Stimulated activated CD8-positive, alpha-beta memory T cell treated with anti-CD3 and anti-CD28 coated beads, Interleukin-12 subunit alpha, Interleukin-12 subunit beta, amount 100 ng/mL, for 24 hours (primary cell): Measurements from ENCODE around the gene CLDN19.
A peak's percentile ranks its signal among the peaks of the same experiment; 100 is the strongest.

Experiments used
- DNase-seq: peaks from one replicate; pipeline ENCODE4 v3.0.0-alpha.2; 2020; ENCODE audit errors: extremely low read depth

The CLDN19 gene, protein sequence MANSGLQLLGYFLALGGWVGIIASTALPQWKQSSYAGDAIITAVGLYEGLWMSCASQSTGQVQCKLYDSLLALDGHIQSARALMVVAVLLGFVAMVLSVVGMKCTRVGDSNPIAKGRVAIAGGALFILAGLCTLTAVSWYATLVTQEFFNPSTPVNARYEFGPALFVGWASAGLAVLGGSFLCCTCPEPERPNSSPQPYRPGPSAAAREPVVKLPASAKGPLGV

DNA sequence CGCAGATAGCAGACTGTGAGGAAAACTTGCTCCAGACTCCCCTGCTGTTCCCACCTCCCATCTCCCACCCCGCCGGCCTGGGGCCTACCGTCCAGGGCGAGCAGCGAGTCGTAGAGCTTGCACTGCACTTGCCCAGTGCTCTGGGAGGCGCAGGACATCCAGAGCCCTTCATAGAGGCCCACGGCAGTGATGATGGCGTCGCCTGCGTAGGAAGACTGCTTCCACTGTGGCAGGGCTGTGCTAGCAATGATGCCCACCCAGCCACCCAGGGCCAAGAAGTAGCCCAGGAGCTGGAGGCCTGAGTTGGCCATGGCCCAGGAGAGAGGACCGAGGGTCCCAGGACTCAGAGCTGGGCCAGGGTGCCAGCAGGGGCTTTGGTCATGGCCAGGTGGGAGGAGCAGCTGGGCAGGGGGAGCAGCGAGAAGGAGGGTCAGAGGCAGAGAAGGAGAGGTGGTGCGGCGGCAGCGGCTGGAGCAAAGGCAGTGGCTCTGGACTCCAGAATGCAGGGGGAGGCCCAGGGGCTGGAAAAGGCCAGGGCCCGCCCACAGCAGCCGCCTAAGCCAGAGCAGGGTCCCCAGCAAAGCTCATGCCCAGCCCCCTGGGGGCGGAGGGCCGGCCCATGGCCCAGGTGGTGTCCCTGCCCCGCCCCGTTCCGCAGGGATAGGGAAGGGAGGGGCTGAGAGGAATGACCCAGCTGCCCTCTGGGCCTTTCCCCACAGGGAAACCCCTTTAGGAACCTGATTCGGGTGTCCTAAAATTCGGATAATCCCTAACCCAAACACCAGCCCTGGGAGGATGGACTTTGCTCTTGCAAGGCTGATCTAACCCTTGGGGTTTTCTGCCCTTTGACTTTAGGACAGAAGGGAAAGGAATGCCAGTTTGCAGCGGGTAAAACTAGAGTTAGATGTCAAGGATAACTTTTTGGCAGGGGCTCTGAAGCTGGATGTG, at the start of gene CLDN19:
Gene CLDN19, minus strand, starts transcription at position 484 of the 948 bp plus-strand sequence. Its CDS starts 173 bp downstream, at position 311.
- DNase-seq, result no peak

DNA sequence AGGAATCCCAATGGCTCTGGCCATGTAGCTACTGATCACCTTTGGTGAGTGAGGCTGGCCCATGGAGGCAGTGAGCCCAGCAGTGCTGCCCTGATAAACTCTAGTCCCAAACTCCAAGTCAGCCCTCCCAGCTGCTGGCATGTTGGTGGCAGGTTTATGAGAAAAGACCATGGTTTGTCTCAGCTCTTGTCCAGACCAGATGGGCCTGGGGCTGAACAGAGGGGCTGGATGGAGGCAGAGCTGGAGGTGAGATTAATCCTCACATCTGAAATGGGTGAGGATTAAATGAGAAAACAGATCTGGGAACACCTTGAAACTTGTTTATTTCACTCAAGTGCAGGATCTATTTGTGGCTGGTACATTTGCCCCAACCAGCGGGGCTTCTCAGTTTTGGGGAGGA, 48.0 kb upstream of the CLDN19 start:
- DNase-seq, result no peak

DNA sequence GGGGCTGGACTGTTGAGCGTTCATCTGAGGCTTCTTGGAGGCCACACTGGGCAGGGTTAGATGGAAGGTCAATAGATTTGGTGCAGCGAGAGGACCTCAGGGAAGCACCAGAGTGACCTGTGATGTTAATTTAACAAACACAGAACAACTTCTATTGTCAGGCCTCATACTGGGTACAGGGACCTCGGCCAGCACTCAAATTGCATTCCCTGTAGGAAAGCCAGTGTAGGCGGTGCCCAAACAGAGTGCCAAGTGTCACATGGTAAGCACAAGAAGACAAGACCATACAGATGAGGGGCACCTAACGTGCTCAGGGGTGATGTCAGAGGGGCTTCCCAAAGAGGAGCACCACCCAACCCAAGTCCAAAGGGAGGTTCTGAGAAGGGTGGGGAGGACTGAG, 46.1 kb upstream of the CLDN19 start:
- no peak for DNase-seq

DNA sequence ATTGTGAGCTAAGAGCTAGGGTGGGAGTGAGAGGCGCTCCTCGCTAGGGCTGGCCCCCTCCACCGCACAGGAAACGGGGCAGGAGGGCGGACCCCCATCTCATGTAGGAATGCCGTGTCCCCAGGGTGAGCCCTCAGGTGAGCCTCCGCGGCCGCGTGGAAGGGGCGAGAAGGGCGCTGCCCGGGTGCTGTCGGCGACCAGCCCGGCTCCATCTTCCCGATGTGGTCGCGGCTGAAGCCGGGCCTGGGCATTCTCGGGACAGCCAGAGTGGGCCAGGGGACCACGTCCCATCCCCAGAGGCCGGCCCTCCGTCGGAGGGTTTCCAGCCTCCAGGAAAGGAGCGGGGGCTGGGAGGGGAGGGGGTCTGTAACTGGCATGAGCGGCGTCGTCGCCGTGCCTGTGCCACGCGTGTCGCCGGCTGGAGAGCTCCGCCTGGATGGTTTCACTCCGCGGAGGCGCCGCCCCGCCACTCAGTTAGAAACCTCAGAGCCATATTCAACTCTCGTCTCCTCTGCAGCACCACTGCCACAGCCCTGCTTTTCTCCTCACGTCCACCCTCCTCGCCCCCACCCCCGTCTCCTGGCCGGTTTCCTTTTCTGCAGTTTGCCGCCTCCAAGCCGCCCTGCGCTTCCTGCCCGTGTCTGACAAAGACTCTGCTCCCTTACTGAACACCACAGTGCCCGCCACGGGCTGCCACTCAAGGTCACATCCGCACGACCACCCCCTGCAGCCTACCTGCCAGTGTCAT, 45.1 kb upstream of the CLDN19 start, which contains the start of gene TMEM269:
Gene TMEM269, plus strand, starts transcription at position 46 of the 748 bp plus-strand sequence. CDS start 4,903 bp downstream, outside the sequence.
- no peak for DNase-seq

DNA sequence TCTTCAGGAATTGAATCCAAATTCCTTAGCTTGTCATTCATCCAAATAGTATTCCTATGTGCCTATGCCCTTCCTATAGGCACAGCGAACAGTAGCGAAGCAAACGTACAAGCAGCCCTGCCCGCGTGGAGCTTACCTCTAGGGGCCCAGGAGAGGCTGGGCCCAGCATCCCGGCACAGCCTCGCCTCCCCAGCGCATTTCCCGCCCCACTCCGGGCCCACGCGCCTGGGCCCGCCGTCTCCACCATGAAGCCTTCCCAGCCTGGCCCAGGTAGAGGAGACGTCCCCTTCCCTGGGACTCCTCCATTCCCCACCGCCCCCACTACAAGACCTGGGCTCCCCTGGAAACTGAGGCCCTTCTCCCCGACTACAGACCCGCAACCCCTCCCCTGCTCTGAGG, 44.5 kb upstream of the CLDN19 start:
- no peak for DNase-seq

DNA sequence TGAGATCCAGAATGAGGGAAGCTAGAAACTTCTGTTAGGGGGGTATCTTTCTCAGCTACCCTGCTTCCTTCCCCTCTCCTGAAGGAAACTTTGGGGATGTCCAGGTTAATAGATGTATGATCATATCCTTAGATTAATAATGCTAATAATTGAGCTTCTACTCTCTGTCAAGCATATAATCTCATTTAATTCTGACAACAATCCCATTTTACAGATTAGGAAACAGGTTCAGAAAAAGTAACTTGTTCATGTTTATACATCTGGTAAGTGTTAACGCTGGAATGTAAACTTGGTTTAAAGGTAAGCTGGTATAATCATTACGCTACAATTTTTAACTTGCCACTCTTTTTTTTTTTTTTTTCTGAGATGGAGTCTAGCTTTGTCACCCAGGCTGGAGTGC, 43.1 kb upstream of the CLDN19 start:
- no peak for DNase-seq

DNA sequence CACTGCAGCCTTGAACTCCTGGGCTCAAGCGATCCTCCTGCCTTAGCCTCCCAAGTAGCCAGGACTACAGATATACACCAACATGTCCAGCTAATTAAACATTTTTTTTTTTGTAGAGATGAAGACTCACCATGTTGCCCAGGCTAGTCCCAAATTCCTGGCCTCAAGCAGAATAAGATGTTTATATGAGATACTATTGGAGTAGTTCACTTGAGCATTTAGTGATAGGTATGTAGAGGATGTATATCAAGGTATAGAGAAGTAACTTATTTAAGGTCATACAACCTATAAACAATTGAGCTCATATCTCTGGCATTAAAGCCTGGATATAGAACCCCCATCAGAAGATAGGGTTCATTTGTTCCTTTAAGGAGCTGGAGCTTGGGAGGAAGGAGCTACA, 40.1 kb upstream of the CLDN19 start:
- no peak for DNase-seq

DNA sequence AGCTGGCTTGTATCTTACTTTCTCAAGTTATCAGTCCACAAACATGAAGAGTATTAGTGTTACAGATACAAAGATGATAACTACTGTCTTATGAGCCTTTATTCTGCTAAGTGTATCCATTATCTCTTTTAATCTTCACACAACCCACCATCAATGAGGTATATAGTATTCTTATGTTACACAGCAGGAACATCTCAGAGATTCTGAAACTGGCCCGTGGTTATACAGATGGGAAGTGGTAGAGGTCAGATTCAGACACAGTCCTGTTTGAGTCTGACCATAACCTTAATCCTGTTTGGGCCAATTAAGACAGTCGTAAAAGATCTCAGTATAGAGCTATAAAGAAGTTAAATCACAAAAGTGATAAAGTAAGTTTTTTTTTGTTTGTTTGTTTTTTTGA, 39.7 kb upstream of the CLDN19 start:
- DNase-seq, result no peak

DNA sequence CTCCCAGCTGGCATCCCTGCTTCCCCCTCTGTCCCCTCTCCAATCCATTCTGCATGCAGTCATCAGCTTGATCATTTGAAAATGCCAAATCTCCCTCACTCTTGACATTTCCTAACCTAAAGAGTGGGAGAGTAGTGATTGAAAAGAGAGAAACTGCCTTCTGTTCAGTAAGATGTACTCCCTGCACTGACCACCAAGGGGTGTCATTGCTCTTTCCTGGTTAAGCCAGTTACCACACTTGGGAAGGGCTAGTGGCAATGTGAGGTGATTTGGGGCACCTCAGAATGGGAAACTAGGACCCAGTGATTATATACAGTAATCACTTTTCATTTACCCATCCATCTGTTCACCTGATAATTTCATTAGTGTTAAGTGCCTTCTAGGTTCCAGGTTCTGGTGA, 37.8 kb upstream of the CLDN19 start:
- DNase-seq, result no peak

DNA sequence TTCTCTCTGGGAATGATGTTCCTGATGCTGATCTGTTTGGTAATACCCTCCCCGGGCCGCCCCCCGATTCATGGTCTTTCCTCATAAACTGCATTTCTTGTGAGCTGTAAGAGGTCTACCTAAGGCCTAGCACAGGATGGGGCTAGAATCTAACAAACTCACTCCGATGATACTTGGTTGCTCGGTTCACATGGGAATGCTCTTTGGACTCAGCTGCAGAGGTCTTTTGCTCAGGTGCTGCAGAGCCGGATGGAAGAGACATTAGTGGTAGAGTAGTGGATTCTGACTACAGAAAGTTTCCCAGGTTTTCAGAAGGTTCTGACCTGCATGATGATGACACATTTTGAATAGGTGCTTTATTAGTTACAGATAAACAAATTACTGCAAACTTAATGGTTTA, 36.5 kb upstream of the CLDN19 start:
- DNase-seq, result no peak

DNA sequence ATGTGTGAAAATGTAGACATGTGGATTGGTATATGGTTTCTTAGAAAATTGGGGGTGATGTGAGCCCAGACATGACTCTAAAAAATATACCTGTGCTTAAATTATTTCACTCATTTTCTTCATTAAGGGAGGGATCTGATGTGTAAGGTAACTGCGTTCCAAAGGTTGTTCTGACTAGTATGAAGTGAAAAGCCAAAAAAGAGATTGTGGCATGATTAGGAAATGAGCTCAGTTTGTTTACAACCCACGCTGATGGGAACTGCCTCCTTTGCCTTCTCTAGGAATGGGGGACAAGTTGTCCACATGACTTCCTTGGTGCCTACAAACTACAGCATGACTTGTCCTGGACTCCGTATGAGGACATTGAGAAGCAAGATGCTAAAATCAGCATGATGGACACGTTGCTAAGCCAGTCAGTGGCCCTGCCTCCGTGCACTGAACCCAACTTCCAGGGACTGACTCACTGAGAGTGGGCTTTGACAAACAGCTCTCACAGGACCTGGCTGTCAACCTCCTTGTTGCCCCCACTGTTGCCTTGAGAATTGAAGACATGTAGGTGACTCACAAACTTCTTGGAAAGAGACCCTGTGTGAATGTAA, 35.0 kb upstream of the CLDN19 start:
- DNase-seq, result no peak

DNA sequence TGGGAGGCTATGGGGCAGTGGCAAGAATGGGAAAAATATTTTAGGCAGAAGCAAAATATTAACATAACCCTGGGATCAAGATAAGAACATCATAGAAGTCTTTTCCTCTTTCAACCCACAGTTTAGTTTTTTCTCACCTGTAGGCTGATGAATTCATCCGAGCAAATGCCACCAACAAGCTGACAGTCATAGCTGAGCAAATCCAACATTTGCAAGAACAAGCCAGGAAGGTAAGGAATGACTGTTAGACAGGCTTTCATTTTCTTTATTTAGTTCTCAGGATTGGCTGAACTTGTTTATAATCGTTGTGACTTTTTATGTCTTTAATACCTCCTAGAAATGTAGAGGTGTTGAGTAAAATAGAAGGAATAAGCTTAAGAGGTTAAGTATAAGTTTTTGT, 33.4 kb upstream of the CLDN19 start:
- DNase-seq, result no peak

DNA sequence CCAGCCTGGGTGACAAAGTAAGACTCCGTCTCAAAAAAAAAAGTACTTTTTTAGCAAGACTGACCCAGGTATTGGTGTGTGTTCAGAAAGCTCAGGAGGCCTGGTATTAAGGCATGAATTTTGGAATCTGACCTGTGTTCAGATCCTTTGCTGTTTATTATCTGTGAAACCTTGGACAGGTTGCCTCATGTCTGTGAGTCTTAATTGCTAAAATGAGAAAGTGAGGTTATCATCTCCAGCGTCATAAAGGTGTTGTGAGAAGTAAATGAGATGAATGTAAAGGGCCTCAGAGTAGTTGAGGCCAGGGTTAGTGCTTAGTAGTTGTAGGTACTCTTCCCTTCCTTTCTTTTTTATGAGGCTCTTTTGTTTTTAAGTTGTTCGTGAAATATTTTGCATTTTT, 29.8 kb upstream of the CLDN19 start:
- no peak for DNase-seq

DNA sequence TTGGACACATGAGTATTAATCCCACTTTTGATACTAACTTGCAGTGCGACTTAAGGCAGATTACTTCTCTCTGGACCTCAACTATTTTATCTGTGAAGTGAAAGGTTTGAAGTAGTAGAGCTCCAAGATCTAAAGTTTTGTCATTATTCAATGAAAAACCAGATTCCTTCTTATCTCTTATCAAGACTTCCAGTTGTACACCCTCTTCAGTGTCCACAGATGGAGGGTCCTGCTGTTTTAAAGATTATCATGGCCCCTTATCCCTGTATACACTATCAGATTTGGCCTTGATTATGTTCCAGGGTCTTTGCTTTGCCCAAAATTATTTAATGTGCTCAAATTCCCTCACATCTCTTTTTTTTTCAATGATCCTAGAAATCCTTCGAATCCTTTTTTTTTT, 28.1 kb upstream of the CLDN19 start:
- no peak for DNase-seq

DNA sequence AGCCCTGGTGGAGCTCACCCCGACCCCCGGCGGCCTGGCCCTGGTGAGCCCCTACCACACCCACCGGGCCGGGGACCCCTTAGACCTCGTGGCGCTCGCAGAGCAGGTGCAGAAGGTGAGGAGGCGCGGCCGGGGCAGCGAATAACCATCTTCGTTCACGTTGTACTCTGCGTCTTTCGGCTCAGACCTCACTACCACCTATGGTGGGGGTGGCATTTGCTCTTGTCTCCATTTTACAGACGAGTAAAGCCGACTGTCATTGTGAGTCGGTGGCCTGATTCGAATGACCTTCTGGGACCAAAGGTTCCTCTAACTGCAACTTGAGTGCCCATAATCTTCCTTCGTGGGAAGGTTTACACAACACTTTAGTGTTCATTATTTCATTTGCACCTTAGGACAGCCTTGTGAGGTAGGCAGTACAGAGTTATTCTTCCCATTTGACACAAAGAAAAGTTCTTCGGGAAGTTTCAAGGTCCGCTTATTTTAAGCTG, 27.5 kb upstream of the CLDN19 start:
- DNase-seq, result no peak

DNA sequence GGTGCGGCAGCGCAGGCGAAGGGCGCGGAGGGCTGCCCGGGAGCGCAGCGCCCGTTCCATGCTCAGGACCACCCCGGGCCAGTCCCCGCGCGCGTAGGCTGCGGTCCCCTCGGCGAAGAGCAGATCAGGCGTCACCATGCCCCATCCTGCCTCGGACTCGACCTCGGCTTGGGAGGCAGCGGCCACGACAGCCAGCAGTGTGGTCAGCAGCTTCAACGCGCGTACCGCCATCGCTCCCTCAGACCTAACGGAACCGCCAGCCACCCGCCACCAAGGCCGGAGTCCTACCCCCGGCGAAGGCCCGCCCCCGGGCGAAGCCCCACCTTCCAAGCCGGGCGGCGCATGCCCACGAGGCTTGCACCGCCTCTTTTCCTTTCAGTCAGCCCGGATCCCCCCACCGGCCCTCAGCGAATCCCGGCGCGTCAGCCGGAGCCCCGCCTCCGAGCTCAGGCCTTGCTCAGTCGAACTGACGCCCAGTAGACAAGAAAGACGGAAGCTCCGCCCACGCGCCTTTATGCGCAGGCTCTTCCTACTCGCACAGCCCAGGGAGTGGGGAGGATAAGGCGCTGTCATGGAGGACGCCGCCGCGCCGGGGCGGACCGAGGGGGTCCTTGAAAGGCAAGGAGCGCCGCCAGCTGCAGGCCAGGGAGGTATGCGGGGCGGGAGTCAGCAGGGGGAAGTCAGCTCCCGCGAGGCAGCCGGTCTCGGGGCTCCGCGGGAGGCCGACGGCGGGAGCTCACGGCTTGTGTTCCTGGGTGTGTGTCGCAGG, 26.9 kb upstream of the CLDN19 start, which contains the start of the genes C1orf50 and P3H1:
Gene C1orf50, plus strand, starts transcription at position 509 of the 769 bp plus-strand sequence. Its CDS starts 63 bp downstream, at position 572.
Gene P3H1, minus strand, starts transcription at position 288 of the 769 bp plus-strand sequence. Its CDS starts 57 bp downstream, at position 231.
- DNase-seq, result peak; percentile 99

DNA sequence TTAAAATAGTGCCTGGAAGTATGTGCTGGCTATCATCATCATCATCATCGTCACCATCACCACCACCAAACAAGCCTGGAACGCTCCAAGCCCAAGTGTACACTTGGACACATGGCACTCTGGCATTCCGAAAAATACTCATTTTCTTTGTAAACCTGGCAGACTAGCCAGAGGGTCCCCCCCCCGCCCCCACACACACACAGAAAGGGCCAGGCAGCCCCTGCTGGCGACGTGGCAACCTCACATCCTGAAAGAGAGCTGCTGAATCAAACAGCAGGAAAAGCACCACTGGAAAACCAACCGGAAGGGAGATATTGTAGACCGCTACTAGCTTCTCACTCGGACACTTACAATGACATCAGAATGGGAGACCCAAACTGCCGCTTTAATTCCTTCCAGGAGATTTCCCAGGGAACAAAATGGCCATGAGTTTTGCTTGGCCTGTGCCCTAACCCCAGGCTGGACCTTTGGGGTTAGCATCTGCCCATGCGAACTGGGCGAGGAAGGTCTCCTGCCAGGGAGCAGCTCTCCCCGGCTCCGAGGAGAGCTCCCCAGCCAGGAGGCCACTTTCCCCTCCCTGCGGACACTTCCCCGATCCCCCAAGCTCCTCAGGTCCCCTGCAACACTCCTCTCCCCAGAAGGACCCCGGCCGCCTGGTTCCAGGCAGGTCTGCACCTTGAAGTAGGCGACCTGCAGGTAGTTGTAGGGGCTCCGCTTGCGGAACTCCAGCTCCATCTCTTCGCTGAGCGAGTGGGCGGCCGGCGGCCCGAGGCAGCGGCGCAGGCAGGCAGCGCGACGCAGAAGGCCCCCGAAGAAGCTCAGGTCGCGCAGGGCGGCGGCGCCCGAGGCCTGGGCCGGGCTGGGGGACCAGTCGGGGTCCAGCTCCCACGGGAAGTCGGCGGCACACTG, 26.1 kb upstream of the CLDN19 start:
- DNase-seq, result no peak

DNA sequence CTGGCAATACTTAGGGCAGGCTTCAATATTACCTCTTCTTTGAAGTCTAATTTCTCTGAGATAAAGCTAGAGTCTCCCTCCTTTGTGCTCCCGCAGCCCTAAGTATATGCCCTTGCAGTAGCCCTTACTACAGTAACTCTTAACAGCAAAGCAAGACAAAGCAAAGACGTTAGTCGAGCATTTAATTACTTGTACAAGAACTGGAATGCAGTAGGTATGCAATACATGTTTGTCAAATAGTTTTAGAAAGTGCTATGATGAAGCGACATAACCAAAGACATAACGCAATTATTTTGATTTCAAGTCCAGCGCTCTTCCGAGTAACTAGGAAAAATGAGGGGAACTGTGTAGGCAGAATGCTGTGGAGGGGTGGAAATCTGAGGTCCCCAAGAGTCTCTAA, 25.2 kb upstream of the CLDN19 start:
- no peak for DNase-seq

DNA sequence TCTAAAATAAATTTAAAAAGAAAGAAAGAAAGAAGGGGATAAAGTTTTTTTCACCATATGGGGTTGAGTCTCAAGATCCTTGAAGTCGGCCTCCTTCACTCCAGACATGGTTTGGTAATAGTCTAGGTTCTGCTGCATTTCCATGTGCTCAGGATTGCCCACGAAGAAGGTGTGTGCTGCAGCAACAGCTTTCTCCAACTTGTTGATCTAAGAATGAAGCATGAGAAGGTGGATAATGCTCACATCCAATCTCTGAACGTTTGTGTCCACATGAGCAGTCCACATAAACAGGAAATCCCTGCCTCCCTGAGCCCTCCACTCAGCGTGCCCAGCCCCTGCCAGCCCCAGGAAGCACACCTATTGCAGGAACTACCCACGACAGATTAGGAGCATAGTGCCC, 22.2 kb upstream of the CLDN19 start:
- no peak for DNase-seq

DNA sequence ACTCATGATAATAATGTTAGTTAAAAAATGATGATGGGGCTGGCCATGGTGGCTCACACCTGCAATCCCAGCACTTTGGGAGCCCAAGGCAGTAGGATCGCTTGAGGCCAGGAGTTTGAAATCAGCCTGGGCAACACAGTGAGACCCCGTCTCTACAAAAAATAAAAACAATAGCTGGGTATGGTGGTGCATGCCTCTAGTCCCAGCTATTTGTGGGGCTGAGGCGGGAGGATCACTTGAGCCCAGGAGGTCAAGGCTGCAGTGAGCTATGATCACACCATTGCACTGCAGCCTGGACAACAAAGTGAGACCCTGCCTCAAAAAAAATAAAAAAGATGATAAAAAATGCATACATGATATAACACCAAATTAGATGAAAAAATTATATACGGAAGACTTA, 21.5 kb upstream of the CLDN19 start:
- no peak for DNase-seq
